Stimulated activated CD4-positive, alpha-beta T cell treated with anti-CD3 and anti-CD28 coated beads, Interleukin-4, amount 100 ng/mL, for 48 hours (primary cell): ENCODE measurements around the gene NEURL1.
"Not testable (repeated sequence)": the region's sequence is repeated elsewhere in the genome, so short reads cannot be mapped to it uniquely, and the experiment has no call there.

Experiments used
- DNase-seq, 2 donors: peaks; one replicate each; pipeline ENCODE4 v3.0.0-alpha.2; 2020; ENCODE audit warnings: low read depth in 2 of 2

NEURL1 gene

GRCh38 chr10:103622935-103623574 lies 129.6 kb downstream of the NEURL1 start:
- no peak for DNase-seq

- no peak for DNase-seq
These were observed 132.7 kb downstream of the NEURL1 start for GRCh38 chr10:103626178-103626577.

- no peak for DNase-seq
These were observed 133.8 kb downstream of the NEURL1 start for GRCh38 chr10:103627111-103627892.

GRCh38 chr10:103627893-103628292 lies 134.4 kb downstream of the NEURL1 start:
- no peak for DNase-seq

GRCh38 chr10:103629581-103629980 lies 136.1 kb downstream of the NEURL1 start:
- DNase-seq = no peak

GRCh38 chr10:103630156-103630555 lies 136.7 kb downstream of the NEURL1 start:
- DNase-seq = no peak

GRCh38 chr10:103632247-103632642 lies 138.7 kb downstream of the NEURL1 start:
- no peak for DNase-seq

GRCh38 chr10:103632871-103633270 lies 139.4 kb downstream of the NEURL1 start:
- DNase-seq = not testable (repeated sequence)

- no peak for DNase-seq
These were observed 140.3 kb downstream of the NEURL1 start for GRCh38 chr10:103633846-103634245.

GRCh38 chr10:103635580-103635979 lies 142.1 kb downstream of the NEURL1 start:
- no peak for DNase-seq

- no peak for DNase-seq
These were observed 143.0 kb downstream of the NEURL1 start for GRCh38 chr10:103636492-103636891.

- DNase-seq = no peak
These were observed 143.5 kb downstream of the NEURL1 start for GRCh38 chr10:103637011-103637410.

- DNase-seq = no peak
These were observed 144.5 kb downstream of the NEURL1 start for GRCh38 chr10:103637927-103638557.

- DNase-seq = no peak
These were observed 145.4 kb downstream of the NEURL1 start for GRCh38 chr10:103638948-103639347.

- DNase-seq = no peak
These were observed 147.1 kb downstream of the NEURL1 start for GRCh38 chr10:103640436-103641181.

GRCh38 chr10:103641326-103641725 lies 147.8 kb downstream of the NEURL1 start:
- no peak for DNase-seq
